ENCODE measurements around the gene ZWILCH. TPM values are rescaled to one million over a fixed set of nuclear protein-coding genes. Genes with fewer than 3 reads are reported as not detected.

Gene ZWILCH
- total RNA-seq, 2 experiments from 2014 or later: 21.6 to 23.3 TPM

DNA sequence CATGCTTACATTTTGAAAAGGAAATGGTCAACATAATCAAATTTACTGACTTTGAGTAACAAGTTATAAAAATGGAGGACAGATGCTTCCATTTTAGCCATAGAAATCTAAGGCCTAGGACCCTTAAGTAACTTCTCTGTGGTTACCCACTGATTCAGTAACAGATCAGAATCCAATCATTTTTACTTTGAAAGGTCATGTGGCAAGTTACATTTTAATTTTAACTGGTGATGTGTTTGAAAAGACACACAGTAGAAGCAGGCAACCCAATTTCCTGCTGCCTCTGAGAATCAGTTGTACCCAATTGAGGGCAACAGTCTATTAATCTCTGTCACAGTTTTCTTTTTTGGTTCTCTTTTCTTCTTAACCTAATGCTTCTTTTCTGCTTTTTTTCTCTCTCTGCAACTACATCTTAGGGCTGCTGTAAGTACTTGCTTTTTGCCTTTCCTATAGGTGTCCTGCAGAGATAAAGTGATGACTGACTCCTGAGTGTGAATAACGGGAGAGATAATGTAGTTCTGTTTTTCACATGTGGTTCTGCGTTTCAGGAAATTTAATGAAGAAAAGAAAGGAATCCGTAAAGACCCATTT lies 3.3 kb downstream of the ZWILCH start:
- no peak for DNase-seq
- Mint-ChIP-seq H3K4me3 (no peak overlapping the region), H3K36me3 (ENCODE audit: low read depth) (peaks cover 19% of the 10 kb centered on the region), H3K4me1 (ENCODE audit: low read depth) (peaks cover 24% of the 10 kb centered on the region), H3K27me3 (ENCODE audit: low read depth) (no peaks in the 10 kb centered on the region), H3K27ac (no peak overlapping the region), H3K9me3 (no peaks in the 10 kb centered on the region)
- intact Hi-C loops (cut with micrococcal nuclease): loop anchor here (5.0 kb wide), 1 partner anchor 194 kb away; the partner anchor contains the start of gene SMAD6
- CTCF ChIA-PET: interaction anchor here (0.6 to 3.3 kb wide), 3 partner anchors 11 to 496 kb away, joined by 3 to 13 read pairs (median 3); partner anchors contain the start of gene SNAPC5

DNA sequence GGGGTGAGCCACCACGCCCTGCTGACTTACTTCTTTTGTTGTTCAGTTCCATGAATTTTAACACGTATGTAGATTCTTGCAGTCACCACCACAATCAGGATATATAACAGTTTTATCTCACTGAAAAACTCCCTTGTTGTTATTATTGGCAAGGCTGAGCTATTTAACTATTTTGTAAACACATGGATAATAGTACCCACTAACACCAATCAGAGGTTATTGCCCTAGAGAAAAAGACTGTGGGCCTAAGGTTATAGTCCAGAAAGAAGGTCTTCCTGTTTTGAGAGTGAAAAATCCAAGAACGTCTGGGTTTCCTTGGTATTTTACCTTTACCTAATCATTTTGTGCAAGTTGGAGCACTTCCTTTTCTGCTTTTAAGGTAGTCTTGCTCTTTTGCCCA lies 9.5 kb downstream of the ZWILCH start:
- Mint-ChIP-seq H3K4me3 (no peak overlapping the region), H3K9me3 (no peaks in the 10 kb centered on the region), H3K36me3 (ENCODE audit: low read depth) (peaks cover 13% of the 10 kb centered on the region), H3K27ac (no peak overlapping the region), H3K4me1 (ENCODE audit: low read depth) (no peaks in the 10 kb centered on the region), H3K27me3 (ENCODE audit: low read depth) (no peaks in the 10 kb centered on the region)
- CTCF ChIA-PET: no interaction called here
- DNase-seq: no peak
- intact Hi-C loops (cut with micrococcal nuclease): no loop called here

DNA sequence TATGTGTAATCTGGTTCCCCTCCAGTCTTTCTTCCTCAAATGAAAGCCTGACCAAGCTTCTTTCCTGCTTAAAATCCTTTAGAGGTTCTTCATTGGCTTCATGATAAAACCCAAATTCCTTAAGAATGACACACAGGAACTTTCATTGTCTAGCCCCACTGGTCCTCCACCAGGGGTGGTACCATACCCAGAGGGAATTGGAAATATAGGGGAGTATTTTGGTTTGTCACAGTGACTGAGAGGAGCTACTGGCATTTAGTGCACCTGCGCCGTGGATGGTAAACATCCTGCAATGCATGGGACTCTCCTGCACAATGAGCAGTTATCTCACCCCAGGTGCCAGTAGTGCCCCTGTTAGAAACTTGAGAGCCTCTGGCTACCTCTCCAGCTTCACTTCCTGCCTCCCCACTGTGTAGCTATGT lies 10.8 kb downstream of the ZWILCH start:
- CTCF ChIA-PET: no interaction called here
- Mint-ChIP-seq H3K4me1 (ENCODE audit: low read depth) (no peaks in the 10 kb centered on the region), H3K9me3 (no peaks in the 10 kb centered on the region), H3K4me3 (no peak overlapping the region), H3K36me3 (ENCODE audit: low read depth) (peaks cover 14% of the 10 kb centered on the region), H3K27me3 (ENCODE audit: low read depth) (no peaks in the 10 kb centered on the region), H3K27ac (no peak overlapping the region)
- DNase-seq: no peak
- intact Hi-C loops (cut with micrococcal nuclease): no loop called here

DNA sequence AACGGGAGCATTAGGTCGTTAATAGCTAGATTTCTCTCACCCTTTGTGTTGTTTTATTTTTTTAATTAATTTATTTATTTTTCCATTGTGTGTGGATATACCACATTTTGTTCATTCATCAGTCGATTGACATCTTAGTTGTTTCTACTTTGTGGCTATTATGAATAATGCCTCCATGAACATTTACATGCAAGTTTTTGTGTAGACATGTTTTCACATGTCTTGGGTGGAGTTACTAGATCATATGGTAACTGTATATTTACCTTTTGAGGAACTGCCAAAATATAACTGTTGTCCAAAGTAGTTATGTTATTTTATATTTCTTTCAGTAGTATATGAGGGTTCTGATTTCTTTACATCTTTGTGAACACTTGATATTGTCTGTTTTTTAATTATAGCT lies 18.8 kb downstream of the ZWILCH start:
- intact Hi-C loops (cut with micrococcal nuclease): no loop called here
- DNase-seq: no peak
- CTCF ChIA-PET: no interaction called here
- Mint-ChIP-seq H3K4me3 (no peak overlapping the region), H3K27me3 (ENCODE audit: low read depth) (no peaks in the 10 kb centered on the region), H3K4me1 (ENCODE audit: low read depth) (no peaks in the 10 kb centered on the region), H3K27ac (no peak overlapping the region), H3K36me3 (ENCODE audit: low read depth) (peaks cover 22% of the 10 kb centered on the region), H3K9me3 (no peaks in the 10 kb centered on the region)

DNA sequence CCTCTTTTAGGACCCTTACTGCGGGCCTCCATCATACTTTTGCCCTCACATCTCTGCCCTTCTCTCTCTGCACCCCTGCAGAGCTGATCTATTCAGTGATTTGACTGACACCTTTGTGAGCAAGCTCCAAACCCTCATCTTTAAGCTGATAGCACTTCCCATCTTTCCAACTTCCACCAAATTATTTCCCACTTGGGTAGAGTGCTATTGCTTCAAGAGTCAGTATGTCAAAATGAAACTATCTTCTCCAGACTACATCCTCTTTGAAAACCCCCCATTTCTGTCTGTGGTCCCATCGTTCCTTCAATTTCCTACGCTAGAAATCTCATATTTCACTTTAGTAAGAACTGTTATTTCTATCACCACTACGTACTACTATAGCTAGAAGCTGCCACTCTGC lies 19.7 kb downstream of the ZWILCH start:
- DNase-seq: no peak
- H3K36me3 Mint-ChIP-seq (ENCODE audit: low read depth): peaks cover 27% of the 10 kb centered on the region
- intact Hi-C loops (cut with micrococcal nuclease): no loop called here
- CTCF ChIA-PET: no interaction called here
- no peaks in the 10 kb centered on the region for H3K27me3 Mint-ChIP-seq (ENCODE audit: low read depth)
- no peaks in the 10 kb centered on the region for H3K9me3 Mint-ChIP-seq
- no peaks in the 10 kb centered on the region for H3K4me1 Mint-ChIP-seq (ENCODE audit: low read depth)
- H3K4me3 Mint-ChIP-seq: no peak overlapping the region
- H3K27ac Mint-ChIP-seq: no peak overlapping the region

DNA sequence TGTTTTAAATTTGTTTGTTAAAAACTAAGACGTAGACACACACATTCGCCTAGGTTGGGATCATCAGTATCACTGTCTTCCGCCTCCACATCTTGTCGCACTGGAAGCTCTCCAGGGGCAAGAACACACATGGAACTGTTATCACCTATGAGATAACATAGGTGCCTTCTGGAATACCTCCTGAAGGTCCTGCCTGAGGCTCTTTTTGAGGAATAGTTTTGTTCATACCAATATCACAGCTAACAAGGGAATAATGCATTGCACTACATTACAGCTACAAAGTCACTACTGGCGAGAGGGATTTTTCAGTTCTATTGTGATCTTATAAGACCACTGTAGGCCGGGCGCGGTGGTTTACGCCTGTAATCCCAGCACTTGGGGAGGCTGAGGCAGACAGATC lies 29.9 kb downstream of the ZWILCH start:
- Mint-ChIP-seq H3K27ac (no peak overlapping the region), H3K36me3 (ENCODE audit: low read depth) (peaks cover 43% of the 10 kb centered on the region), H3K27me3 (ENCODE audit: low read depth) (no peaks in the 10 kb centered on the region), H3K9me3 (no peaks in the 10 kb centered on the region), H3K4me3 (no peak overlapping the region), H3K4me1 (ENCODE audit: low read depth) (no peaks in the 10 kb centered on the region)
- CTCF ChIA-PET: interaction anchor here (1.2 kb wide), 1 partner anchor 32 kb away, joined by 3 read pairs; no protein-coding TSS in a partner anchor
- no peak for DNase-seq
- intact Hi-C loops (cut with micrococcal nuclease): no loop called here

DNA sequence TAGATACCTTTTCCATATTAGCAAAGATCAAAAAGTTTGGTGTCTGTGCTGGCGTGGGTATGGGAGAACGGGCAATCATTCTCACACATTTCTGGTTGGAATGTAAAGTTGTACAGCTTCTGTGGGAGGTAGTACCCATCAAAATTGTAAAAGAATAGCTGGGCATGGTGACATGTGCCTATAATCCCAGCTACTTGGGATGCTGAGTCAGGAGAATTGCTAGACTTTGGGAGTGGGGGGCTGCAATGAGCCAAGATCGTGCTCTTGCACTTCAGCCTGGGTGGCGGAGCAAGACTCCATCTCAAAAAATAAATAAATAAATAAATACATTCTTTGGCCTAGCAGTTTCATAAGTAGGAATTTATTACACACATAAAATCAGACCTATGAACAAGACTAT lies 37.8 kb downstream of the ZWILCH start:
- H3K27me3 Mint-ChIP-seq (ENCODE audit: low read depth): no peaks in the 10 kb centered on the region
- CTCF ChIA-PET: interaction anchor here (0.7 to 0.9 kb wide), 3 partner anchors 18 to 259 kb away, joined by 3 to 4 read pairs (median 3); no protein-coding TSS in a partner anchor
- H3K4me3 Mint-ChIP-seq: no peak overlapping the region
- no peaks in the 10 kb centered on the region for H3K9me3 Mint-ChIP-seq
- intact Hi-C loops (cut with micrococcal nuclease): no loop called here
- no peaks in the 10 kb centered on the region for H3K4me1 Mint-ChIP-seq (ENCODE audit: low read depth)
- H3K27ac Mint-ChIP-seq: no peak overlapping the region
- peaks cover 27% of the 10 kb centered on the region for H3K36me3 Mint-ChIP-seq (ENCODE audit: low read depth)
- no peak for DNase-seq

DNA sequence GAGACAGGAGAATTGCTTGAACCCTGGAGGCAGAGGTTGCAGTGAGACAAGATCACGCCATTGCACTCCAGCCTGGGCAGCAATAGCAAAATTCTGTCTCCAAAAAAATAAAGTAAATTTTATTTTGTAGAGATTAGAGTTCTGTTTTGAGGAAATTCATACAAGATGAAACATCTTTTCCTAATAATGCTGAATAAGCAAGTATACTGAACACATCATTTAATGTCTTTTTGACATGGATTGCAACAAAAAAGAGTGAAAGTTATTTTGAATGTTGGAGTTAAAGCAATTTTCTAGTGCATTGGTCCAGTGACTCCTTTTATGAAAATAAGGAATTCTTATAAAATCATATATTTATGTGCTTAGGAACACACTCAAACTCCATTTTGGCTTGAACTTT lies 40.1 kb downstream of the ZWILCH start:
- Mint-ChIP-seq H3K9me3 (no peaks in the 10 kb centered on the region), H3K4me1 (ENCODE audit: low read depth) (no peaks in the 10 kb centered on the region), H3K4me3 (no peak overlapping the region), H3K27ac (no peak overlapping the region), H3K27me3 (ENCODE audit: low read depth) (no peaks in the 10 kb centered on the region), H3K36me3 (ENCODE audit: low read depth) (peaks cover 16% of the 10 kb centered on the region)
- intact Hi-C loops (cut with micrococcal nuclease): no loop called here
- CTCF ChIA-PET: no interaction called here
- no peak for DNase-seq

DNA sequence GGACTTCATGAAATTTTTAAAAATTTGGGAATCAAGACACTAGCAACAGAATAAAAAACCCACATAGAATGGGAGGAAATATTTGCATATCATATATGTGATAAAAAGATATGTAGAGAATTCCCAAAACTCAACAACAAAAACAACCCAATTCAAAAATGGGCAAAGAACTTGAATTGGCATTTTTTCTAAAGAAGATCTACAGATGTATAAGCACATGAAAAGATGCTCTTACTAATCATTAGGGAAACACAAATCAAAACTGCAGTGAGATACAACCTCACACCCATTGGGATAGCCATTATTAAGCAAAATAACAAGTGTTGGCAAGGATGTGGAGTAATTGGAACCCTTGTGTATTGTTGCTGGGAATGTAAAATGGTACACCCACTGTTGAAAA lies 50.6 kb downstream of the ZWILCH start:
- Mint-ChIP-seq H3K27me3 (ENCODE audit: low read depth) (no peaks in the 10 kb centered on the region), H3K36me3 (ENCODE audit: low read depth) (peaks cover 13% of the 10 kb centered on the region), H3K4me3 (no peak overlapping the region), H3K9me3 (peaks cover 6% of the 10 kb centered on the region), H3K4me1 (ENCODE audit: low read depth) (peaks cover 6% of the 10 kb centered on the region), H3K27ac (no peak overlapping the region)
- no peak for DNase-seq
- intact Hi-C loops (cut with micrococcal nuclease): no loop called here
- CTCF ChIA-PET: no interaction called here

DNA sequence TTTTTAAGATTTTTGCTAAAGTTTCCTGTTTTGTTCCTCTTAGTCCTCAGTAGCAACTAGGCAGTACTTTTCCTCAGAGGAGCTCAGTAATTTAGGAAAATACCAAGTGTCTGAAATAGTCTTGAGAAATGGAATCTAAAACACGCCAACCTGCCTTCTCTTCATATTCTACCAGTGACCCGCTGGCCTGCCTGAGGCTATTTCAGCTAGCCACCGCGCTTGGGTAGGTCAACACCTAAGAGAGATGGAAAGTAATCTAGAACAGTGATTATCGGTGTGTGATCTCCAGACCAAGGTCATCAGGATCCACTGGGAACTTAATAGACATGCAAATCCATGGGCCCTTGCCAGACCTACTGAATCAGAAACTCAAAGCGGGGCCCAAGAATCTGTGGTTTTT lies 53.1 kb downstream of the ZWILCH start:
- Mint-ChIP-seq H3K4me3 (no peak overlapping the region), H3K27ac (no peak overlapping the region), H3K9me3 (peaks cover 6% of the 10 kb centered on the region), H3K27me3 (ENCODE audit: low read depth) (no peaks in the 10 kb centered on the region), H3K4me1 (ENCODE audit: low read depth) (no peaks in the 10 kb centered on the region), H3K36me3 (ENCODE audit: low read depth) (peaks cover 5% of the 10 kb centered on the region)
- intact Hi-C loops (cut with micrococcal nuclease): no loop called here
- CTCF ChIA-PET: no interaction called here
- no peak for DNase-seq

DNA sequence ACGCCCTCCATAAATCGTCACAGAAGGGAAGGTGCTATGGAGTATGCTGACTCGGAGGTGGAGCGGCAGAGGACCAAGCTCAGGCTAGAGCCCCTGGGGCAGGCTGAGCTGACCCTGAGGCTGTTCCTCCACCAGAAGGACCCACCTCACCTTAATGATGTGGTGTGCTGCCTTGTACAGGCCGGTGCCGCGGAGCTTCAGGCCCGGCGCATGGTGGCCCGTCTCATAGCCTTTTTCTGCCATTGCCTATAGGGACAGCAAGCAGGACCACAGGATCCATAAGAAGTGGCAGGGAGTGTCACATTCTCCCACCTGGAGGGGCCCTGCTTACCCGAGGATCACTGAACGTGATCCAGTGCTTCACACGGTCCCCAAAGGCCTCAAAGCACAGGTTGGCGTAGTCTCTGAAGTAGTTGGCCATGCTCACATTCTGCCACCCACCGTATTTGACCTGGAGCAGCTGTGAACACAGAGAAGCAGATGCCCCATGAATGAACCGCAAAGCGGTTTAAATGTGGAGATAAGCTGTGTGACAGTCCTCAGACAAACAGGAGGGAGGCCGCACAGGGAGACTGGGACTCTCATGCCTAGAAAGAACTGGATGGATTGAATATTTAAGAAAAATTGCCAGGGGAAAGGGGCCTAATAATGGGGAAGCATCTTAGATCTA lies 55.9 kb downstream of the ZWILCH start:
- no peak for DNase-seq
- CTCF ChIA-PET: interaction anchor here (0.6 to 1.0 kb wide), 2 partner anchors 18 to 559 kb away, joined by 4 to 5 read pairs; no protein-coding TSS in a partner anchor
- H3K4me1 Mint-ChIP-seq (ENCODE audit: low read depth): no peaks in the 10 kb centered on the region
- intact Hi-C loops (cut with micrococcal nuclease): no loop called here
- H3K4me3 Mint-ChIP-seq: no peak overlapping the region
- H3K27ac Mint-ChIP-seq: no peak overlapping the region
- H3K9me3 Mint-ChIP-seq: no peaks in the 10 kb centered on the region
- no peaks in the 10 kb centered on the region for H3K27me3 Mint-ChIP-seq (ENCODE audit: low read depth)
- H3K36me3 Mint-ChIP-seq (ENCODE audit: low read depth): no peaks in the 10 kb centered on the region

DNA sequence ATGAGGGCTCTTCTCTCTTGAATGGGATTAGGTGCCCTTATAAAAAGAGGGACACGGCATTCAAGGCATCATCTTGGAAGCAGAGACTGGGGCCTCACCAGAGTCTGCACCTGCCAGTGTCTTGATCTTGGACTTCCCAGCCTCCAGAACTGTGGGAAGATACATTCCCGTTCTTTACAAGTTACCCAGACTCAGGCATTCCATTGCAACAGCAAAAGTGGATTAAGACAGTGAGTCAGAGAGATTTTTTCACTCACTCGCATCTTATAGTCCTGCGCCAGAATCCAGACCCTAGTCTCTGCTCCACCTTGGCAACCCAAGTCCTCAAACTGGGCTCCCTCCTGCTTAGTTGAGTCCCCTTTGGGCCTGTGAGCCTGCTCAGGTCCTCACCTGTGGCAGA lies 58.0 kb downstream of the ZWILCH start:
- CTCF ChIA-PET: no interaction called here
- Mint-ChIP-seq H3K9me3 (no peaks in the 10 kb centered on the region), H3K27ac (no peak overlapping the region), H3K36me3 (ENCODE audit: low read depth) (no peaks in the 10 kb centered on the region), H3K27me3 (ENCODE audit: low read depth) (no peaks in the 10 kb centered on the region), H3K4me1 (ENCODE audit: low read depth) (peaks cover 5% of the 10 kb centered on the region), H3K4me3 (no peak overlapping the region)
- intact Hi-C loops (cut with micrococcal nuclease): no loop called here
- no peak for DNase-seq

DNA sequence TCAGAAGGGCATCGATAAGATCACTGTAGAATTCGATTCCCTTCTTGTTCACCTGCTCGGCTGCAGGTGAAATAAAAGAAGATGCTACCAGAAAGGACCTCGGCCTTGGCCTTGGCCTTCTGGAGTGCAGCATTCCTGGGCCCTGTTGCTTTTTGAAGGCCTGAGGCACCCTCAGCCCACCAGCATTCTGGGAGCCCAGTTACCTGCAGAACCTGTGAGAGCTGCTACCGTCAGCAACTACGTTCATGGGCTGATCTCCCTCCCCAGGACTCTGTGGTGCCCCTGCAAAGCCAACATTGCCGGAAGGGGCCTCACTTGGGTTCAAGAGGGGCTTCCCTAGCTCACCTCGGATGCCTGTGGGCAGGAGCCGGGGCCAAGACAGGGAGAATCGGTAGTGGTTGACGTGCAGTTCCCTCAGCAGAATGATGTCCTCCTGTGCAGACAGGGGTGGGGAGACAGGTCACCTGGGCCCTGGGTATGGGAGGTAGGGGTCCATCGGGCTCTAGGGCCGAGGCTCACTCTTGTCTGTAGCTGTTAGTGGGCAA lies 58.5 kb downstream of the ZWILCH start:
- intact Hi-C loops (cut with micrococcal nuclease): no loop called here
- Mint-ChIP-seq H3K9me3 (no peaks in the 10 kb centered on the region), H3K4me1 (ENCODE audit: low read depth) (peaks cover 5% of the 10 kb centered on the region), H3K27me3 (ENCODE audit: low read depth) (no peaks in the 10 kb centered on the region), H3K36me3 (ENCODE audit: low read depth) (no peaks in the 10 kb centered on the region), H3K27ac (no peak overlapping the region), H3K4me3 (no peak overlapping the region)
- CTCF ChIA-PET: interaction anchor here (0.6 kb wide), 1 partner anchor 385 kb away, joined by 3 read pairs; no protein-coding TSS in a partner anchor
- no peak for DNase-seq

All from activated naive CD4-positive, alpha-beta T cell treated with anti-CD3 and anti-CD28 coated beads for 36 hours (primary cell).